ENCODE data around the gene SLC25A3. TPM values are rescaled to one million over a fixed set of nuclear protein-coding genes. Genes with fewer than 3 reads are reported as not detected.

Gene SLC25A3
- total and polyA plus RNA-seq, 2 of the 13 experiments (the other 11 are each of a cell fraction or from before 2014, with no cell fraction given): 292 to 829 TPM

GRCh38 chr12:98579347-98579746, 14.1 kb upstream of the SLC25A3 start:
- no peak for TF ChIP-seq SAFB2 (CRISPR knock-in tag; IDR thresholded peaks at IDR 0.05; ENCODE audit: borderline replicate concordance, low read depth)
- TF ChIP-seq HOXA9 (CRISPR knock-in tag; IDR thresholded peaks at IDR 0.05; ENCODE audit: borderline replicate concordance): no peak
- no peak for TF ChIP-seq NR1H2 (CRISPR knock-in tag; IDR thresholded peaks at IDR 0.05; ENCODE audit: borderline replicate concordance, low read depth)
- TF ChIP-seq RFX3 (CRISPR knock-in tag; IDR thresholded peaks at IDR 0.05): no peak
- no peak for TF ChIP-seq AHDC1 (CRISPR knock-in tag; IDR thresholded peaks at IDR 0.05; ENCODE audit: borderline replicate concordance)
- TF ChIP-seq TBL1XR1 (IDR thresholded peaks at IDR 0.05; ENCODE audit: borderline replicate concordance, low read length, partially characterized antibody): no peak
- no peak for TF ChIP-seq DNMT1 (CRISPR knock-in tag; IDR thresholded peaks at IDR 0.05)
- no peak for TF ChIP-seq ZNF362 (CRISPR knock-in tag; IDR thresholded peaks at IDR 0.05; ENCODE audit: borderline replicate concordance)
- no peak for TF ChIP-seq ZNF441 (CRISPR knock-in tag; IDR thresholded peaks at IDR 0.05; ENCODE audit: borderline replicate concordance)
- no peaks in the 10 kb centered on the region for H3K79me2 ChIP-seq (ENCODE audit: insufficient read depth, low read length)
- in situ Hi-C loops (cut with HindIII; ENCODE audit: extremely low pct_ligation_motif_present, low pct_unique_long_range_greater_than_20kb): no loop called here
- no peaks in the 10 kb centered on the region for H3K36me3 ChIP-seq (replicated peaks in 1 of 2; ENCODE audit: control insufficient read depth in 1 of 2, insufficient read depth in 2 of 2, low read length in 2 of 2)
- no peak overlapping the region for H3K9ac ChIP-seq (ENCODE audit: insufficient read depth, low read depth, low read length)
- no peak overlapping the region for H3K27ac ChIP-seq (ENCODE audit: extremely low read length, insufficient read depth, low read length)
- H3K27me3 ChIP-seq (ENCODE audit: control insufficient read depth in 1 of 2, insufficient read depth in 2 of 2, low read length in 2 of 2): no peaks in the 10 kb centered on the region
- ATAC-seq (no peak), FAIRE-seq (no peak), DNase-seq (ENCODE audit: low spot score) (no peak)
- H3K4me2 ChIP-seq (ENCODE audit: low read depth, low read length): peak overlapping the region; percentile 55
- H3K4me1 ChIP-seq (ENCODE audit: insufficient read depth, low read length): peaks cover 29% of the 10 kb centered on the region
- WGBS (ENCODE audit: low lambda C conversion rate): 15% methylated on average over 5 of the region's 5 CpGs
- intact Hi-C loops (cut with micrococcal nuclease; ENCODE audit: unreplicated experiment): no loop called here
- H3K9me3 ChIP-seq (ENCODE audit: low read length): no peaks in the 10 kb centered on the region
- ChIA-PET CTCF (ENCODE audit: low intra/inter-chr PET ratio, low total read pairs) (no interaction called here), POLR2A (interaction anchor here (1.0 to 1.9 kb wide), 2 partner anchors 12 to 14 kb away, joined by 4 to 6 read pairs; partner anchors contain the start of gene SLC25A3)
- H3K4me3 ChIP-seq (replicated peaks in 1 of 3; ENCODE audit: insufficient read depth in 1 of 3, low read depth in 2 of 3, low read length in 3 of 3): no peak overlapping the region; a peak in 1 of 6 replicates
- BruUV-seq (replicated peaks): no TSS peak
- H2AFZ ChIP-seq (ENCODE audit: low read length): no peak overlapping the region
- H4K20me1 ChIP-seq (ENCODE audit: insufficient read depth, low read length): no peaks in the 10 kb centered on the region

All from HepG2 (cell line).